AG09309 (cell line): ENCODE results near the gene CYP11A1.

ENCODE experiments used
- DNase-seq: peaks from one replicate; pipeline ENCODE4 v3.0.0-alpha.2; 2010; ENCODE audit warnings: low read depth
- H3K4me3 ChIP-seq: 2 replicates; pipeline ENCODE4 v1.5.1; 2011; ENCODE audit warnings: mild to moderate bottlenecking, low read depth, low read length, moderate library complexity; ENCODE audit not compliant: control insufficient read depth
- CTCF ChIP-seq: IDR thresholded peaks from 2 replicates; pipeline ENCODE4 v1.5.1; 2011; ENCODE audit warnings: mild to moderate bottlenecking, low read depth, low read length, inconsistent platforms; ENCODE audit not compliant: insufficient read depth, control insufficient read depth; ENCODE audit errors: missing control alignments

CYP11A1 gene

GRCh38 chr15:74387621-74388362 lies 20.3 kb upstream of the CYP11A1 start:
- TF ChIP-seq CTCF, result no peak

GRCh38 chr15:74387141-74387541 lies 19.7 kb upstream of the CYP11A1 start:
- no peak for DNase-seq
- no peak for TF ChIP-seq CTCF
- no peak overlapping the region for H3K4me3 ChIP-seq

More at GRCh38 chr15:74387621-74388362, 20.3 kb upstream of the CYP11A1 start:
- H3K4me3 ChIP-seq, result no peak overlapping the region
- no peak for DNase-seq

GRCh38 chr15:74386496-74387140 lies 19.2 kb upstream of the CYP11A1 start:
- no peak overlapping the region for H3K4me3 ChIP-seq
- TF ChIP-seq CTCF, result no peak
- DNase-seq, result no peak

GRCh38 chr15:74385733-74386132 lies 18.3 kb upstream of the CYP11A1 start:
- H3K4me3 ChIP-seq, result no peak overlapping the region
- TF ChIP-seq CTCF, result no peak
- no peak for DNase-seq

- no peak overlapping the region for H3K4me3 ChIP-seq
- no peak for TF ChIP-seq CTCF
- DNase-seq, result no peak
Measured at GRCh38 chr15:74384881-74385643, 17.6 kb upstream of the CYP11A1 start.

- no peak overlapping the region for H3K4me3 ChIP-seq
- no peak for DNase-seq
- no peak for TF ChIP-seq CTCF
Measured at GRCh38 chr15:74384566-74384880, 17.1 kb upstream of the CYP11A1 start.
